HepG2 (cell line): ENCODE data around the gene MARK2. TPM values are rescaled to one million over a fixed set of nuclear protein-coding genes. Genes with fewer than 3 reads are reported as not detected.

Experiments used
- ATAC-seq: fragments of 200-7000 bp; cut with Tn5 transposase; 3 replicates; pipeline ENCODE4 v1.9.1; 2020; ENCODE audit warnings: mild to moderate bottlenecking, moderate library complexity
- BruUV-seq: library from RNA; stranded (reverse); fragments of 400-500 nt; replicated peaks from 2 replicates; lab custom pipeline; 2021; lab: Mats Ljungman, UMichigan
- CTCF ChIA-PET: fragments of 300-600 bp; formaldehyde crosslinking; extraction: SDS; loops from one replicate; lab custom pipeline; 2021; ENCODE audit warnings: low total read pairs, inconsistent platforms, low intra/inter-chr PET ratio; lab: Yijun Ruan, JAX
- POLR2A ChIA-PET: fragments of 350-600 bp; sonication (Branson Sonifier 250); formaldehyde crosslinking; loops from one replicate; lab custom pipeline; 2020; ENCODE audit warnings: antibody characterized with exemption, inconsistent platforms; lab: Yijun Ruan, JAX
- DNase-seq: peaks from one replicate; pipeline ENCODE4 v3.0.0-alpha.2; 2015; ENCODE audit warnings: low spot score
- FAIRE-seq: peaks from 3 replicates; lab custom pipeline; 2011; peaks lifted over from hg19 to GRCh38; lab: Jason Lieb, UNC
- H2AFZ ChIP-seq: one replicate; pipeline ENCODE4 v1.6.1; 2011; ENCODE audit warnings: low read length, inconsistent platforms
- H3K27ac ChIP-seq: fragments of 300-600 bp; 3 replicates; pipeline ENCODE4 v1.8.0; 2011; ENCODE audit warnings: mixed run types, mild to moderate bottlenecking, mixed read lengths, low read length, inconsistent platforms; ENCODE audit not compliant: insufficient read depth; ENCODE audit errors: extremely low read length
- H3K27me3 ChIP-seq, 2 experiments: fragments of 200-600 bp in 1 of 2; 2 replicates in 1 of 2; 3 replicates in 1 of 2; pipeline versions ENCODE4 v1.6.0 to v1.8.0; 2011; ENCODE audit warnings: low read length in 2 of 2, mild to moderate bottlenecking in 2 of 2, moderate library complexity in 2 of 2, inconsistent platforms in 1 of 2; ENCODE audit not compliant: insufficient read depth in 2 of 2, control insufficient read depth in 1 of 2
- H3K36me3 ChIP-seq, 2 experiments: fragments of 200-600 bp in 1 of 2; replicated peaks in 1 of 2; 2 replicates in 1 of 2; 3 replicates in 1 of 2; pipeline versions ENCODE4 v1.5.1 to v1.8.0; 2011; ENCODE audit warnings: low read length in 2 of 2, inconsistent platforms in 1 of 2; ENCODE audit not compliant: insufficient read depth in 2 of 2, control insufficient read depth in 1 of 2
- H3K4me1 ChIP-seq: 2 replicates; pipeline ENCODE4 v1.5.1; 2012; ENCODE audit warnings: low read length, inconsistent platforms; ENCODE audit not compliant: insufficient read depth
- H3K4me2 ChIP-seq: 2 replicates; pipeline ENCODE4 v1.6.0; 2011; ENCODE audit warnings: low read depth, low read length, inconsistent platforms
- H3K4me3 ChIP-seq, 3 experiments: fragments of 200-600 bp in 1 of 3; sonication (generic), shearing (Covaris generic) in 1 of 3; replicated peaks in 1 of 3; 2 replicates each; pipeline ENCODE4 v1.5.1; 2011 to 2016; ENCODE audit warnings: low read length in 3 of 3, inconsistent platforms in 2 of 3, low read depth in 2 of 3, mild to moderate bottlenecking in 2 of 3, control low read depth in 1 of 3, mixed read lengths in 1 of 3; ENCODE audit not compliant: insufficient read depth in 1 of 3
- H3K79me2 ChIP-seq: one replicate; pipeline ENCODE4 v1.6.1; 2011; ENCODE audit warnings: low read length, inconsistent platforms; ENCODE audit not compliant: insufficient read depth
- H3K9ac ChIP-seq: 2 replicates; pipeline ENCODE4 v1.6.0; 2011; ENCODE audit warnings: mild to moderate bottlenecking, low read depth, low read length, inconsistent platforms; ENCODE audit not compliant: insufficient read depth
- H3K9me3 ChIP-seq: 2 replicates; pipeline ENCODE4 v1.5.1; 2012; ENCODE audit warnings: mild to moderate bottlenecking, low read length
- H4K20me1 ChIP-seq: 2 replicates; pipeline ENCODE4 v1.6.0; 2011; ENCODE audit warnings: inconsistent platforms, mild to moderate bottlenecking, low read length, moderate library complexity; ENCODE audit not compliant: insufficient read depth
- BORCS8-MEF2B ChIP-seq: sonication (generic); formaldehyde crosslinking; IDR thresholded peaks from 2 replicates; pipeline ENCODE4 v1.8.0; 2022; ENCODE audit warnings: mild to moderate bottlenecking, missing genetic modification reagents
- DNMT1 ChIP-seq: sonication (generic); formaldehyde crosslinking; IDR thresholded peaks from 2 replicates; pipeline ENCODE4 v1.5.1; 2020; ENCODE audit warnings: mild to moderate bottlenecking, missing genetic modification reagents
- FOXA3 ChIP-seq: IDR thresholded peaks from 2 replicates; pipeline ENCODE4 v1.6.1; 2016; ENCODE audit warnings: missing genetic modification reagents, missing compliant biosample characterization
- GFI1 ChIP-seq: sonication (generic); formaldehyde crosslinking; IDR thresholded peaks from 2 replicates; pipeline ENCODE4 v1.5.0; 2020; ENCODE audit warnings: missing genetic modification reagents, mild to moderate bottlenecking, borderline replicate concordance
- HNF4A ChIP-seq: sonication (generic); formaldehyde crosslinking; IDR thresholded peaks from 2 replicates; pipeline ENCODE4 v1.4.0; 2020; ENCODE audit warnings: missing genetic modification reagents
- MTA3 ChIP-seq: sonication (generic); formaldehyde crosslinking; IDR thresholded peaks from 2 replicates; pipeline ENCODE4 v1.4.0; 2020; ENCODE audit warnings: missing genetic modification reagents
- POLR2AphosphoS5 ChIP-seq: IDR thresholded peaks from 2 replicates; pipeline ENCODE4 v1.6.1; 2012; ENCODE audit warnings: low read depth, low read length
- ZMYM3 ChIP-seq: sonication (generic); formaldehyde crosslinking; IDR thresholded peaks from 2 replicates; pipeline ENCODE4 v1.5.1; 2020; ENCODE audit warnings: mild to moderate bottlenecking, missing genetic modification reagents
- ZNF644 ChIP-seq: IDR thresholded peaks from 2 replicates; pipeline ENCODE4 v1.6.1; 2016; ENCODE audit warnings: low read depth
- ZNF891 ChIP-seq: sonication (generic); formaldehyde crosslinking; IDR thresholded peaks from 2 replicates; pipeline ENCODE4 v1.5.0; 2020; ENCODE audit warnings: mild to moderate bottlenecking, missing genetic modification reagents
- WGBS: methylation state at CpG from one replicate; pipeline ENCODE4 v1.1.6; 2017; ENCODE audit warnings: low lambda C conversion rate; 5-methylcytosine and 5-hydroxymethylcytosine counted together
- in situ Hi-C: cut with HindIII; loops from 2 replicates; pipeline ENCODE4 v1.10.0; 2017; ENCODE audit warnings: low pct_unique_long_range_greater_than_20kb; ENCODE audit not compliant: extremely low pct_ligation_motif_present
- intact Hi-C: fragments of 100-400 bp; cut with micrococcal nuclease; formaldehyde crosslinking; loops from one replicate; pipeline ENCODE4 v1.10.0; 2022; ENCODE audit not compliant: unreplicated experiment
- polyA plus RNA-seq, 8 experiments: library from polyadenylated mRNA; depleted of rRNA in 3 of 8; stranded (reverse) in 7 of 8; unstranded in 1 of 8; fragments of >200 nt; fragmentation: Illumina TruSeq in 4 of 8; extraction: Trizol in 4 of 8; gene quantifications; 2 replicates each; pipeline versions ENCODE4 v1.2.1 to v1.2.3, GENCODE V29; 2011 to 2016; ENCODE audit warnings: low read depth in 4 of 8, missing spikeins in 1 of 8, mixed read lengths in 1 of 8; ENCODE audit not compliant: insufficient read depth in 1 of 8
- total RNA-seq, 5 experiments: library from RNA; depleted of rRNA; stranded (reverse); fragments of >200 nt; fragmentation: Illumina TruSeq; extraction: Trizol; gene quantifications; 2 replicates each; pipeline ENCODE4 v1.2.3, GENCODE V29; 2016; ENCODE audit warnings: low read depth in 1 of 5
- TF ChIP-seq, protein P1 (sequence below): IDR thresholded peaks from 2 replicates; pipeline ENCODE4 v1.4.0; 2020; ENCODE audit warnings: mild to moderate bottlenecking, missing genetic modification reagents
- TF ChIP-seq, protein P2 (sequence below): sonication (generic); formaldehyde crosslinking; conservative IDR thresholded peaks from 2 replicates; pipeline ENCODE4 v1.4.0; 2020; ENCODE audit warnings: mild to moderate bottlenecking, missing genetic modification reagents, moderate library complexity
- TF ChIP-seq, protein P3 (sequence below): sonication (generic); formaldehyde crosslinking; IDR thresholded peaks from 2 replicates; pipeline ENCODE4 v1.5.0; 2020; ENCODE audit warnings: mild to moderate bottlenecking, missing genetic modification reagents

The MARK2 gene
- total and polyA plus RNA-seq, 2 of the 13 experiments (the other 11 are each of a cell fraction or from before 2014, with no cell fraction given) = 13.5 to 13.9 TPM

DNA sequence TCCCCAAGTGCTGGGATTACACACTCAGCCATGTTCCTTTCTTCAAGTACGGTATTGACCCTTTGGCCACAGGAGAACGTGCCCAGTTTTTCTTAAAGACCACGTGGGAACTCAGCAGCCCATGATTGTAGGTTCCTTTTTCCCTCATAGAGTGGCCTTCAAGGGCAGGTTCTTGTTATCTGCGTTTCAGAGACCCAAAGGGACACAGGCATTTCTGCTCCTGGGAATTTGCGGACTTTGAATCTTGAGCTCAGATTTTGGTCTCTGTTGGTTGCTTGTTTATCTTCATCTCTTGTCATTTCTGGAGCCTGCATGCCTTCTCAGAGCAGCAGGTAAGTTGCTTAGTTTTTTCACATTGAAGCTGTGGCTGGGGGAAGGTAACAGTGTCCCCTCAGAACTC is 12.0 kb downstream of the MARK2 start:
- in situ Hi-C loops (no loop called here), intact Hi-C loops (no loop called here)
- peak; percentile 26; the same call in 1 of the 2 replicates for TF ChIP-seq FOXA3
- TF ChIP-seq, protein P1, sequence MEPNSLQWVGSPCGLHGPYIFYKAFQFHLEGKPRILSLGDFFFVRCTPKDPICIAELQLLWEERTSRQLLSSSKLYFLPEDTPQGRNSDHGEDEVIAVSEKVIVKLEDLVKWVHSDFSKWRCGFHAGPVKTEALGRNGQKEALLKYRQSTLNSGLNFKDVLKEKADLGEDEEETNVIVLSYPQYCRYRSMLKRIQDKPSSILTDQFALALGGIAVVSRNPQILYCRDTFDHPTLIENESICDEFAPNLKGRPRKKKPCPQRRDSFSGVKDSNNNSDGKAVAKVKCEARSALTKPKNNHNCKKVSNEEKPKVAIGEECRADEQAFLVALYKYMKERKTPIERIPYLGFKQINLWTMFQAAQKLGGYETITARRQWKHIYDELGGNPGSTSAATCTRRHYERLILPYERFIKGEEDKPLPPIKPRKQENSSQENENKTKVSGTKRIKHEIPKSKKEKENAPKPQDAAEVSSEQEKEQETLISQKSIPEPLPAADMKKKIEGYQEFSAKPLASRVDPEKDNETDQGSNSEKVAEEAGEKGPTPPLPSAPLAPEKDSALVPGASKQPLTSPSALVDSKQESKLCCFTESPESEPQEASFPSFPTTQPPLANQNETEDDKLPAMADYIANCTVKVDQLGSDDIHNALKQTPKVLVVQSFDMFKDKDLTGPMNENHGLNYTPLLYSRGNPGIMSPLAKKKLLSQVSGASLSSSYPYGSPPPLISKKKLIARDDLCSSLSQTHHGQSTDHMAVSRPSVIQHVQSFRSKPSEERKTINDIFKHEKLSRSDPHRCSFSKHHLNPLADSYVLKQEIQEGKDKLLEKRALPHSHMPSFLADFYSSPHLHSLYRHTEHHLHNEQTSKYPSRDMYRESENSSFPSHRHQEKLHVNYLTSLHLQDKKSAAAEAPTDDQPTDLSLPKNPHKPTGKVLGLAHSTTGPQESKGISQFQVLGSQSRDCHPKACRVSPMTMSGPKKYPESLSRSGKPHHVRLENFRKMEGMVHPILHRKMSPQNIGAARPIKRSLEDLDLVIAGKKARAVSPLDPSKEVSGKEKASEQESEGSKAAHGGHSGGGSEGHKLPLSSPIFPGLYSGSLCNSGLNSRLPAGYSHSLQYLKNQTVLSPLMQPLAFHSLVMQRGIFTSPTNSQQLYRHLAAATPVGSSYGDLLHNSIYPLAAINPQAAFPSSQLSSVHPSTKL (CRISPR knock-in tag) = 0 out of 2 replicates have a peak, but pooled peaks have one; percentile 17
- TF ChIP-seq, protein P2, sequence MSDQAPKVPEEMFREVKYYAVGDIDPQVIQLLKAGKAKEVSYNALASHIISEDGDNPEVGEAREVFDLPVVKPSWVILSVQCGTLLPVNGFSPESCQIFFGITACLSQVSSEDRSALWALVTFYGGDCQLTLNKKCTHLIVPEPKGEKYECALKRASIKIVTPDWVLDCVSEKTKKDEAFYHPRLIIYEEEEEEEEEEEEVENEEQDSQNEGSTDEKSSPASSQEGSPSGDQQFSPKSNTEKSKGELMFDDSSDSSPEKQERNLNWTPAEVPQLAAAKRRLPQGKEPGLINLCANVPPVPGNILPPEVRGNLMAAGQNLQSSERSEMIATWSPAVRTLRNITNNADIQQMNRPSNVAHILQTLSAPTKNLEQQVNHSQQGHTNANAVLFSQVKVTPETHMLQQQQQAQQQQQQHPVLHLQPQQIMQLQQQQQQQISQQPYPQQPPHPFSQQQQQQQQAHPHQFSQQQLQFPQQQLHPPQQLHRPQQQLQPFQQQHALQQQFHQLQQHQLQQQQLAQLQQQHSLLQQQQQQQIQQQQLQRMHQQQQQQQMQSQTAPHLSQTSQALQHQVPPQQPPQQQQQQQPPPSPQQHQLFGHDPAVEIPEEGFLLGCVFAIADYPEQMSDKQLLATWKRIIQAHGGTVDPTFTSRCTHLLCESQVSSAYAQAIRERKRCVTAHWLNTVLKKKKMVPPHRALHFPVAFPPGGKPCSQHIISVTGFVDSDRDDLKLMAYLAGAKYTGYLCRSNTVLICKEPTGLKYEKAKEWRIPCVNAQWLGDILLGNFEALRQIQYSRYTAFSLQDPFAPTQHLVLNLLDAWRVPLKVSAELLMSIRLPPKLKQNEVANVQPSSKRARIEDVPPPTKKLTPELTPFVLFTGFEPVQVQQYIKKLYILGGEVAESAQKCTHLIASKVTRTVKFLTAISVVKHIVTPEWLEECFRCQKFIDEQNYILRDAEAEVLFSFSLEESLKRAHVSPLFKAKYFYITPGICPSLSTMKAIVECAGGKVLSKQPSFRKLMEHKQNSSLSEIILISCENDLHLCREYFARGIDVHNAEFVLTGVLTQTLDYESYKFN (CRISPR knock-in tag) = 0 out of 2 replicates have a peak, but pooled peaks have one; percentile 32
- TF ChIP-seq GFI1 (CRISPR knock-in tag) = peak; percentile 83
- TF ChIP-seq, protein P3, sequence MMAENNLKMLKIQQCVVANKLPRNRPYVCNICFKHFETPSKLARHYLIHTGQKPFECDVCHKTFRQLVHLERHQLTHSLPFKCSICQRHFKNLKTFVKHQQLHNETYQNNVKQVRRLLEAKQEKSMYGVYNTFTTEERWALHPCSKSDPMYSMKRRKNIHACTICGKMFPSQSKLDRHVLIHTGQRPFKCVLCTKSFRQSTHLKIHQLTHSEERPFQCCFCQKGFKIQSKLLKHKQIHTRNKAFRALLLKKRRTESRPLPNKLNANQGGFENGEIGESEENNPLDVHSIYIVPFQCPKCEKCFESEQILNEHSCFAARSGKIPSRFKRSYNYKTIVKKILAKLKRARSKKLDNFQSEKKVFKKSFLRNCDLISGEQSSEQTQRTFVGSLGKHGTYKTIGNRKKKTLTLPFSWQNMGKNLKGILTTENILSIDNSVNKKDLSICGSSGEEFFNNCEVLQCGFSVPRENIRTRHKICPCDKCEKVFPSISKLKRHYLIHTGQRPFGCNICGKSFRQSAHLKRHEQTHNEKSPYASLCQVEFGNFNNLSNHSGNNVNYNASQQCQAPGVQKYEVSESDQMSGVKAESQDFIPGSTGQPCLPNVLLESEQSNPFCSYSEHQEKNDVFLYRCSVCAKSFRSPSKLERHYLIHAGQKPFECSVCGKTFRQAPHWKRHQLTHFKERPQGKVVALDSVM (CRISPR knock-in tag) = peak; percentile 87; the same call in 1 of the 2 replicates
- TF ChIP-seq ZMYM3 (CRISPR knock-in tag) = 0 out of 2 replicates have a peak, but pooled peaks have one; percentile 11
- TF ChIP-seq BORCS8-MEF2B (CRISPR knock-in tag) = no peak
- TF ChIP-seq ZNF891 (CRISPR knock-in tag) = no peak
- no peak for TF ChIP-seq DNMT1 (CRISPR knock-in tag)
- no peak for TF ChIP-seq POLR2AphosphoS5
- TF ChIP-seq MTA3 = no peak
- peak; percentile 78 for TF ChIP-seq HNF4A (CRISPR knock-in tag)
- 0 out of 2 replicates have a peak, but pooled peaks have one; percentile 9 for TF ChIP-seq ZNF644
- Histone ChIP-seq H3K36me3 (peaks cover 0 to 1% of the 10 kb centered on the region in 2 experiments; a peak in 2 of 5 replicates), H3K4me3 (no peak overlapping the region), H3K79me2 (peaks cover 42% of the 10 kb centered on the region), H3K27ac (peak overlapping the region; percentile 0), H3K27me3 (no peaks in the 10 kb centered on the region), H3K9ac (no peak overlapping the region), H3K4me1 (peaks cover 43% of the 10 kb centered on the region), H3K4me2 (peak overlapping the region; percentile 31; the same call in 1 of the 2 replicates), H2AFZ (no peak overlapping the region), H4K20me1 (no peaks in the 10 kb centered on the region), H3K9me3 (no peaks in the 10 kb centered on the region)
- WGBS = 63% methylated on average over 5 of the region's 5 CpGs
- CTCF ChIA-PET = no interaction called here
- POLR2A ChIA-PET = interaction anchor here (0.5 to 1.6 kb wide), 5 partner anchors 10 to 110 kb away, joined by 3 to 6 read pairs (median 3); partner anchors contain the start of gene MARK2
- BruUV-seq = no TSS peak
- FAIRE-seq (no peak), DNase-seq (no peak), ATAC-seq (no peak)
